Panc1 (cell line): Measurements from ENCODE around the gene RPRD1A.

Experiments used
- CTCF ChIP-seq: fragments of 450-650 bp; IDR thresholded peaks from 2 replicates; pipeline ENCODE4 v1.5.1; 2017; ENCODE audit warnings: mild to moderate bottlenecking
- POLR2AphosphoS5 ChIP-seq: IDR thresholded peaks from 2 replicates; pipeline ENCODE4 v1.6.1; 2012; ENCODE audit warnings: mild to moderate bottlenecking, low read depth, low read length, moderate library complexity
- SIN3A ChIP-seq: IDR thresholded peaks from 2 replicates; pipeline ENCODE4 v1.6.1; 2012; ENCODE audit warnings: low read depth, mild to moderate bottlenecking, low read length, moderate library complexity, borderline replicate concordance; ENCODE audit not compliant: insufficient read depth
- TCF7L2 ChIP-seq: IDR thresholded peaks from 2 replicates; pipeline ENCODE4 v1.6.1; 2011; ENCODE audit warnings: mild to moderate bottlenecking, low read depth, low read length, inconsistent platforms

DNA sequence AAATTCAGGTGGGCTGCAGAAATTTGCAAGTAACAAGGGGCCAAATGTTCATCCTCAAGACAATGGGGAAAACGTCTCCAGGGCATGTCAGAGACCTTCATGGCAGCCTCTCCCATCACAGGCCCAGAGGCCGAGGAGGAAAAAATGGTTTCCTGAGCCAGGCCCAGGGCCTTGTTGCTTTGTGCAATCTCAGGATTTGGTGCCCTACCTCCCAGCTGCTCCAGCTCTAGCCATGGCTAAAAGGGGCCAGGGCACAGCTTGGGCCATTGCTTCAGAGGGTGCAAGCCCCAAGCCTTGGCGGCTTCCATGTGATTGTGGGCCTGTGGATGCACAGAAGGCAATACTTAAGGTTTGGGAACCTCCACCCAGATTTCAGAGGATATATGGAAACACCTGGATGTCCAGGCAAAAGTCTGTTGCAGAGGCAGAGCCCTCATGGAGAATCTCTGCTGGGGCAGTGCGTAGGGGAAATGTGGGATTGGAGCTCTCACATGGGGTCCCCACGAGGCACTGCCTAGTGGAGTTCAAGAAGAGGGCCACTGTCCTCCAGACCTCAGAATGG is 29.2 kb downstream of the RPRD1A start:
- TF ChIP-seq CTCF (no peak), POLR2AphosphoS5 (no peak), SIN3A (no peak), TCF7L2 (no peak)
